ENCODE results near the gene INTU.
"Not testable (repeated sequence)": the region's sequence is repeated elsewhere in the genome, so short reads cannot be mapped to it uniquely, and the experiment has no call there.

DNA sequence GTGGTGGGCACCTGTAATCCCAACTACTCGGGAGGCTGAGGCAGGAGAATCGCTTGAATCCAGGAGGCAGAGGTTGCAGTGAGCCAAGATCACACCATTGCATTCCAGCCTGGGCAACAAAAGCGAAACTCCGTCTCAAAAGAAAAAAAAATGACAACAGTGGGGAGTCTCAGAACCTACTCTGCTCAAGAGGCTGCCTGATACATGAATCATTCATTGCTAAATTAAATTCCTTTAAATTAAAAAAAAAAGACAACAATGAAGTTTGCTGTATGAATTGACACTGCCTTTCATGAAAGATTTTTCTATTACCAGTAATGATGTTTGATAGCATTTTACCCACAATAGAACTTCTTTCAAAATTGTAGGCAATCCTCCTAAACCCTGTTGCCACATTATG, 46.3 kb upstream of the INTU start:
- TF ChIP-seq, protein P1, sequence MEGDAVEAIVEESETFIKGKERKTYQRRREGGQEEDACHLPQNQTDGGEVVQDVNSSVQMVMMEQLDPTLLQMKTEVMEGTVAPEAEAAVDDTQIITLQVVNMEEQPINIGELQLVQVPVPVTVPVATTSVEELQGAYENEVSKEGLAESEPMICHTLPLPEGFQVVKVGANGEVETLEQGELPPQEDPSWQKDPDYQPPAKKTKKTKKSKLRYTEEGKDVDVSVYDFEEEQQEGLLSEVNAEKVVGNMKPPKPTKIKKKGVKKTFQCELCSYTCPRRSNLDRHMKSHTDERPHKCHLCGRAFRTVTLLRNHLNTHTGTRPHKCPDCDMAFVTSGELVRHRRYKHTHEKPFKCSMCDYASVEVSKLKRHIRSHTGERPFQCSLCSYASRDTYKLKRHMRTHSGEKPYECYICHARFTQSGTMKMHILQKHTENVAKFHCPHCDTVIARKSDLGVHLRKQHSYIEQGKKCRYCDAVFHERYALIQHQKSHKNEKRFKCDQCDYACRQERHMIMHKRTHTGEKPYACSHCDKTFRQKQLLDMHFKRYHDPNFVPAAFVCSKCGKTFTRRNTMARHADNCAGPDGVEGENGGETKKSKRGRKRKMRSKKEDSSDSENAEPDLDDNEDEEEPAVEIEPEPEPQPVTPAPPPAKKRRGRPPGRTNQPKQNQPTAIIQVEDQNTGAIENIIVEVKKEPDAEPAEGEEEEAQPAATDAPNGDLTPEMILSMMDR (IDR thresholded peaks at IDR 0.05; ENCODE audit: low read depth, low read length) = not testable (repeated sequence)
- not testable (repeated sequence) for TF ChIP-seq EZH2phosphoT487 (IDR thresholded peaks at IDR 0.05; ENCODE audit: low read depth)

All from OCI-LY3 (cell line).